Activated T-helper 2 cell treated with anti-CD3 and anti-CD28 coated beads, Interferon-gamma antibody, Interleukin-2, Interleukin-4, amounts not matched to agents 10 μg/mL and 5 μg/mL and 100 μg/mL, durations not matched to agents 14 hours and 24 hours and 36 hours (primary cell): ENCODE measurements around the gene WDR38. TPM values are rescaled to one million over a fixed set of nuclear protein-coding genes. Genes with fewer than 3 reads are reported as not detected.

ENCODE experiments used
- DNase-seq: peaks from one replicate; pipeline ENCODE4 v3.0.0; 2021; ENCODE audit warnings: low spot score
- H3K27ac Mint-ChIP-seq: one replicate; pipeline ENCODE4 v1.8.0; 2021; ENCODE audit warnings: mixed read lengths
- H3K27me3 Mint-ChIP-seq: one replicate; pipeline ENCODE4 v1.8.0; 2021; ENCODE audit warnings: low read depth, mixed read lengths
- H3K36me3 Mint-ChIP-seq: one replicate; pipeline ENCODE4 v1.8.0; 2021; ENCODE audit warnings: low read depth, mixed read lengths
- H3K4me1 Mint-ChIP-seq: one replicate; pipeline ENCODE4 v1.8.0; 2021; ENCODE audit warnings: low read depth, mixed read lengths
- H3K4me3 Mint-ChIP-seq: one replicate; pipeline ENCODE4 v1.8.0; 2021; ENCODE audit warnings: low read depth, mild to moderate bottlenecking, moderate library complexity, mixed read lengths
- H3K9me3 Mint-ChIP-seq: one replicate; pipeline ENCODE4 v1.8.0; 2021; ENCODE audit warnings: mixed read lengths
- intact Hi-C: fragments of 100-400 bp; cut with micrococcal nuclease; formaldehyde crosslinking; loops from one replicate; pipeline ENCODE4 v1.15.1; 2023
- total RNA-seq: library from RNA; stranded (reverse); gene quantifications from 2 replicates; pipeline ENCODE4 v1.2.3, GENCODE V29; 2022

Gene WDR38
- total RNA-seq = not detected in 2 replicates

GRCh38 chr9:124852829-124853531 lies at the start of gene WDR38:
WDR38 (plus strand) TSS chr9:124853460; CDS start chr9:124853532, 72 bp downstream.
- Mint-ChIP-seq H3K36me3 (peaks cover 19% of the 10 kb centered on the region), H3K27me3 (peaks cover 8% of the 10 kb centered on the region)

GRCh38 chr9:124803911-124804310 lies 49.3 kb upstream of the WDR38 start:
- no peaks in the 10 kb centered on the region for H3K4me1 Mint-ChIP-seq
- no peak overlapping the region for H3K27ac Mint-ChIP-seq
- DNase-seq = no peak
- no peaks in the 10 kb centered on the region for H3K36me3 Mint-ChIP-seq
- intact Hi-C loops = no loop called here
- peaks cover 6% of the 10 kb centered on the region for H3K27me3 Mint-ChIP-seq
- H3K9me3 Mint-ChIP-seq = no peaks in the 10 kb centered on the region
- H3K4me3 Mint-ChIP-seq = no peak overlapping the region

More at GRCh38 chr9:124852829-124853531, at the start of gene WDR38:
- DNase-seq = peak; percentile 74
- intact Hi-C loops = loop anchor here (1.0 to 10.0 kb wide), 4 partner anchors 8 to 522 kb away; partner anchors contain the start of gene RPL35
- Mint-ChIP-seq H3K27ac (no peak within 1 kb of the TSS), H3K9me3 (no peaks in the 10 kb centered on the region), H3K4me1 (peaks cover 6% of the 10 kb centered on the region), H3K4me3 (peak within 1 kb of the TSS; percentile 66)

GRCh38 chr9:124805186-124805585 lies 48.1 kb upstream of the WDR38 start:
- H3K27me3 Mint-ChIP-seq = peaks cover 6% of the 10 kb centered on the region
- H3K9me3 Mint-ChIP-seq = no peaks in the 10 kb centered on the region
- H3K36me3 Mint-ChIP-seq = no peaks in the 10 kb centered on the region
- intact Hi-C loops = no loop called here
- no peak overlapping the region for H3K4me3 Mint-ChIP-seq
- no peak for DNase-seq
- no peak overlapping the region for H3K27ac Mint-ChIP-seq
- no peaks in the 10 kb centered on the region for H3K4me1 Mint-ChIP-seq

GRCh38 chr9:124808246-124808956 lies 44.9 kb upstream of the WDR38 start:
- Mint-ChIP-seq H3K36me3 (no peaks in the 10 kb centered on the region), H3K27ac (no peak overlapping the region), H3K9me3 (no peaks in the 10 kb centered on the region), H3K27me3 (peaks cover 5% of the 10 kb centered on the region), H3K4me1 (no peaks in the 10 kb centered on the region), H3K4me3 (no peak overlapping the region)
- intact Hi-C loops = no loop called here
- no peak for DNase-seq

- H3K36me3 Mint-ChIP-seq = no peaks in the 10 kb centered on the region
- H3K4me3 Mint-ChIP-seq = no peak overlapping the region
- no peaks in the 10 kb centered on the region for H3K4me1 Mint-ChIP-seq
- intact Hi-C loops = no loop called here
- H3K27ac Mint-ChIP-seq = no peak overlapping the region
- DNase-seq = no peak
- peaks cover 5% of the 10 kb centered on the region for H3K27me3 Mint-ChIP-seq
- H3K9me3 Mint-ChIP-seq = no peaks in the 10 kb centered on the region
Measured at GRCh38 chr9:124809211-124809610, 44.0 kb upstream of the WDR38 start.

- H3K9me3 Mint-ChIP-seq = no peaks in the 10 kb centered on the region
- intact Hi-C loops = no loop called here
- no peak overlapping the region for H3K27ac Mint-ChIP-seq
- no peak overlapping the region for H3K4me3 Mint-ChIP-seq
- no peaks in the 10 kb centered on the region for H3K36me3 Mint-ChIP-seq
- H3K4me1 Mint-ChIP-seq = no peaks in the 10 kb centered on the region
- no peak for DNase-seq
- H3K27me3 Mint-ChIP-seq = peaks cover 5% of the 10 kb centered on the region
Measured at GRCh38 chr9:124809741-124810500, 43.3 kb upstream of the WDR38 start.

GRCh38 chr9:124810663-124811355 lies 42.5 kb upstream of the WDR38 start:
- H3K36me3 Mint-ChIP-seq = no peaks in the 10 kb centered on the region
- no peak overlapping the region for H3K27ac Mint-ChIP-seq
- intact Hi-C loops = no loop called here
- no peaks in the 10 kb centered on the region for H3K4me1 Mint-ChIP-seq
- no peak overlapping the region for H3K4me3 Mint-ChIP-seq
- no peak for DNase-seq
- no peaks in the 10 kb centered on the region for H3K9me3 Mint-ChIP-seq
- H3K27me3 Mint-ChIP-seq = no peaks in the 10 kb centered on the region

- no peak overlapping the region for H3K27ac Mint-ChIP-seq
- no peak for DNase-seq
- no peaks in the 10 kb centered on the region for H3K36me3 Mint-ChIP-seq
- no peak overlapping the region for H3K4me3 Mint-ChIP-seq
- H3K9me3 Mint-ChIP-seq = no peaks in the 10 kb centered on the region
- H3K4me1 Mint-ChIP-seq = no peaks in the 10 kb centered on the region
- no peaks in the 10 kb centered on the region for H3K27me3 Mint-ChIP-seq
- intact Hi-C loops = no loop called here
Measured at GRCh38 chr9:124812441-124812876, 40.8 kb upstream of the WDR38 start.

GRCh38 chr9:124813041-124813440 lies 40.2 kb upstream of the WDR38 start:
- no peak overlapping the region for H3K4me3 Mint-ChIP-seq
- H3K27ac Mint-ChIP-seq = no peak overlapping the region
- no peaks in the 10 kb centered on the region for H3K9me3 Mint-ChIP-seq
- intact Hi-C loops = no loop called here
- no peaks in the 10 kb centered on the region for H3K27me3 Mint-ChIP-seq
- no peak for DNase-seq
- peaks cover 1% of the 10 kb centered on the region for H3K4me1 Mint-ChIP-seq
- H3K36me3 Mint-ChIP-seq = no peaks in the 10 kb centered on the region

- intact Hi-C loops = no loop called here
- Mint-ChIP-seq H3K4me3 (no peak overlapping the region), H3K36me3 (no peaks in the 10 kb centered on the region), H3K4me1 (peaks cover 7% of the 10 kb centered on the region), H3K27ac (no peak overlapping the region), H3K27me3 (no peaks in the 10 kb centered on the region), H3K9me3 (no peaks in the 10 kb centered on the region)
- no peak for DNase-seq
Measured at GRCh38 chr9:124813501-124814163, 39.6 kb upstream of the WDR38 start.

- H3K4me3 Mint-ChIP-seq = no peak overlapping the region
- peaks cover 9% of the 10 kb centered on the region for H3K4me1 Mint-ChIP-seq
- no peaks in the 10 kb centered on the region for H3K27me3 Mint-ChIP-seq
- DNase-seq = no peak
- H3K9me3 Mint-ChIP-seq = no peaks in the 10 kb centered on the region
- H3K27ac Mint-ChIP-seq = no peak overlapping the region
- H3K36me3 Mint-ChIP-seq = no peaks in the 10 kb centered on the region
- intact Hi-C loops = no loop called here
Measured at GRCh38 chr9:124814164-124814535, 39.1 kb upstream of the WDR38 start.

- H3K27me3 Mint-ChIP-seq = no peaks in the 10 kb centered on the region
- no peaks in the 10 kb centered on the region for H3K9me3 Mint-ChIP-seq
- H3K4me1 Mint-ChIP-seq = peaks cover 9% of the 10 kb centered on the region
- H3K27ac Mint-ChIP-seq = no peak overlapping the region
- intact Hi-C loops = no loop called here
- H3K36me3 Mint-ChIP-seq = no peaks in the 10 kb centered on the region
- H3K4me3 Mint-ChIP-seq = no peak overlapping the region
- DNase-seq = no peak
Measured at GRCh38 chr9:124815601-124816000, 37.7 kb upstream of the WDR38 start.
